NB4 (cell line): ENCODE results near the gene CCDC78.
A peak's percentile ranks its signal among the peaks of the same experiment; 100 is the strongest.

Source experiments
- DNase-seq: peaks from one replicate; pipeline ENCODE4 v3.0.0; 2010; ENCODE audit warnings: low read depth
- H3K4me3 ChIP-seq: one replicate; pipeline ENCODE4 v1.5.1; 2011; ENCODE audit warnings: mild to moderate bottlenecking, low read depth, low read length, moderate library complexity
- CTCF ChIP-seq: IDR thresholded peaks from one replicate; pipeline ENCODE4 v1.5.1; 2012; ENCODE audit warnings: low read depth, low read length
- MAX ChIP-seq: IDR thresholded peaks from 2 replicates; pipeline ENCODE4 v1.6.1; 2011; ENCODE audit warnings: low read depth, low read length
- MYC ChIP-seq: IDR thresholded peaks from 2 replicates; pipeline ENCODE4 v1.6.1; 2011; ENCODE audit warnings: low read depth, low read length
- POLR2A ChIP-seq: IDR thresholded peaks from 2 replicates; pipeline ENCODE4 v1.6.1; 2011; ENCODE audit warnings: mild to moderate bottlenecking; ENCODE audit not compliant: insufficient read length; ENCODE audit errors: extremely low read depth

Gene CCDC78

GRCh38 chr16:722835-723633 is 3.2 kb downstream of the CCDC78 start:
- no peak for TF ChIP-seq POLR2A
- no peak for TF ChIP-seq MAX
- no peak for TF ChIP-seq CTCF
- TF ChIP-seq MYC = no peak
- no peak for DNase-seq
- H3K4me3 ChIP-seq = no peak overlapping the region

GRCh38 chr16:721765-722540 is 4.3 kb downstream of the CCDC78 start:
- DNase-seq = no peak
- no peak for TF ChIP-seq POLR2A
- no peak for TF ChIP-seq MYC
- no peak for TF ChIP-seq MAX
- no peak for TF ChIP-seq CTCF
- H3K4me3 ChIP-seq = peak overlapping the region; percentile 30

GRCh38 chr16:720990-721764 is 5.1 kb downstream of the CCDC78 start, which contains the start of gene ANTKMT:
Gene ANTKMT (plus strand): TSS chr16:721146. CDS start chr16:721275, 129 bp downstream.
- peak within 1 kb of the TSS; percentile 60 for H3K4me3 ChIP-seq
- TF ChIP-seq CTCF (no peak), MAX (peak; percentile 86), POLR2A (peak; percentile 74)
- peak; percentile 89 for DNase-seq

- peak overlapping the region; percentile 60 for H3K4me3 ChIP-seq
- TF ChIP-seq POLR2A (no peak), MAX (0 out of 2 replicates have a peak, but pooled peaks have one; percentile 40), MYC (peak; percentile 42), CTCF (peak; percentile 22)
- DNase-seq = peak; percentile 90
Measured at GRCh38 chr16:720447-720989, 5.7 kb downstream of the CCDC78 start.

GRCh38 chr16:719815-720446 is 6.3 kb downstream of the CCDC78 start:
- DNase-seq = peak; percentile 68
- TF ChIP-seq MYC (no peak), POLR2A (no peak), CTCF (peak; percentile 19), MAX (no peak)
- H3K4me3 ChIP-seq = peak overlapping the region; percentile 60
